Breast epithelium (tissue), 3 donors: Measurements from ENCODE around the gene IGFBPL1.

Experiments
- CTCF ChIP-seq, 3 donors: fragments of 450-650 bp; IDR thresholded peaks; one replicate each; pipeline ENCODE4 v1.5.1; 2016 to 2017; ENCODE audit warnings: antibody characterized with exemption in 3 of 3, mild to moderate bottlenecking in 3 of 3, moderate library complexity in 3 of 3
- POLR2A ChIP-seq: fragments of 450-650 bp; IDR thresholded peaks from one replicate; pipeline ENCODE4 v1.6.1; 2016; ENCODE audit warnings: antibody characterized with exemption, mild to moderate bottlenecking, moderate library complexity
- POLR2AphosphoS5 ChIP-seq, 3 donors: sonication (generic); formaldehyde crosslinking; IDR thresholded peaks; one replicate each; pipeline ENCODE4 v1.6.1; 2017; ENCODE audit warnings: antibody characterized with exemption in 3 of 3

DNA sequence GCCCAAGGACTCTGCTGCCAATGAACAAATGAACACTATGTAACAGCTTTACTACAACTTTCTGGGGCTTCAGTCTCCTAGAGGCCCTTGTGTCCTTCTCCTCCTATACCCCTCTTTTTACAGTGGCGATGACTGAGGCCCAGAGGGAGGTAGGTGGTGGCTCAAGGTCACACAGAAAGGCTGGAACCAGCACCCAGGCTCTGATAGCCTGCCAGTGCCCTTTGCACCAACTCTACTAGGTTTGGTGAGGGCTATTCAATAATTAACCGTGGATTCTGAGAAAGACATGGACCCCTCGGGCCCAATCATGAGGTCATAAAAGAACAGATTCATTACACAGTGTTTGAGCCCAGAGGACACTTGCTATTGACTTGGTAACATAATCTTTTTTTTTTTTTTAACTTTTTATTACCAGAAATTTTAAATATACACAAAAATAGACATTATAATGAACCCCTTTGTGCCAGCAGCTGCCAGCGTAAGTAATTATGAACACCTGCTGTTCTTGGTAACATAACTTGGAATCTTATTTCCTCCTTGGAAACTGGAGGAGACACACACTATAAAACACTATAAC, 37.8 kb downstream of the IGFBPL1 start:
- no peak for TF ChIP-seq CTCF (IDR thresholded peaks at IDR 0.05)
- no peak for TF ChIP-seq POLR2A
- TF ChIP-seq POLR2AphosphoS5 (IDR thresholded peaks at IDR 0.05): no peak
